Naive thymus-derived CD8-positive, alpha-beta T cell (primary cell): ENCODE data around the gene COMMD9. TPM values are rescaled to one million over a fixed set of nuclear protein-coding genes. Genes with fewer than 3 reads are reported as not detected.

Experiments used
- ATAC-seq, 2 donors: fragments of 150-1000 bp; cut with Tn5 transposase in 1 of 2; sonication (Bioruptor Pico), chemical (Tn5 transposase) in 1 of 2; 1 replicate in 1 of 2; 2 replicates in 1 of 2; pipeline ENCODE4 v1.10.0; 2021; ENCODE audit warnings: mild to moderate bottlenecking in 2 of 2, moderate library complexity in 2 of 2
- POLR2A ChIA-PET: fragments of 350-600 bp; sonication (Branson Sonifier 250); formaldehyde crosslinking; loops from one replicate; lab custom pipeline; 2021; ENCODE audit warnings: antibody characterized with exemption; lab: Charles Lee
- DNase-seq, 10 donors: peaks; one replicate each; pipeline versions ENCODE4 v3.0.0 to v3.0.0-alpha.2; 2020 to 2022
- H3K27ac Mint-ChIP-seq, 10 donors: one replicate each; pipeline ENCODE4 v1.8.0; 2020 to 2022; ENCODE audit warnings: mild to moderate bottlenecking in 10 of 10, mixed read lengths in 10 of 10, moderate library complexity in 4 of 10, inconsistent platforms in 1 of 10
- H3K27me3 Mint-ChIP-seq, 5 donors: one replicate each; pipeline ENCODE4 v1.8.0; 2021 to 2022; ENCODE audit warnings: mixed read lengths in 5 of 5
- H3K36me3 Mint-ChIP-seq, 3 donors: one replicate each; pipeline ENCODE4 v1.8.0; 2020 to 2022; ENCODE audit warnings: mixed read lengths in 3 of 3, mild to moderate bottlenecking in 2 of 3, inconsistent platforms in 1 of 3
- H3K4me1 Mint-ChIP-seq, 4 donors: one replicate each; pipeline ENCODE4 v1.8.0; 2021 to 2022; ENCODE audit warnings: mixed read lengths in 4 of 4
- H3K4me3 Mint-ChIP-seq, 10 donors: one replicate each; pipeline ENCODE4 v1.8.0; 2020 to 2022; ENCODE audit warnings: mild to moderate bottlenecking in 10 of 10, mixed read lengths in 10 of 10, moderate library complexity in 6 of 10, inconsistent platforms in 1 of 10
- H3K9me3 Mint-ChIP-seq, 9 donors: one replicate each; pipeline ENCODE4 v1.8.0; 2020 to 2022; ENCODE audit warnings: mixed read lengths in 9 of 9, mild to moderate bottlenecking in 3 of 9, inconsistent platforms in 1 of 9, moderate library complexity in 1 of 9
- polyA plus RNA-seq, 3 donors: library from polyadenylated mRNA; unstranded; fragments of 300-500 nt; fragmentation: Illumina TruSeq; gene quantifications; one replicate each; pipeline ENCODE4 v1.2.3, GENCODE V29; 2021
- total RNA-seq, 8 experiments: library from RNA in 2 of 8; stranded (reverse) in 2 of 8; gene quantifications; one replicate each; pipeline ENCODE4 v1.2.3 and lab custom pipeline; 2021 to 2026

The COMMD9 gene
- total and polyA plus RNA-seq, 5 experiments from 2014 or later: 46.6 to 94.0 (median 68.9) TPM

DNA sequence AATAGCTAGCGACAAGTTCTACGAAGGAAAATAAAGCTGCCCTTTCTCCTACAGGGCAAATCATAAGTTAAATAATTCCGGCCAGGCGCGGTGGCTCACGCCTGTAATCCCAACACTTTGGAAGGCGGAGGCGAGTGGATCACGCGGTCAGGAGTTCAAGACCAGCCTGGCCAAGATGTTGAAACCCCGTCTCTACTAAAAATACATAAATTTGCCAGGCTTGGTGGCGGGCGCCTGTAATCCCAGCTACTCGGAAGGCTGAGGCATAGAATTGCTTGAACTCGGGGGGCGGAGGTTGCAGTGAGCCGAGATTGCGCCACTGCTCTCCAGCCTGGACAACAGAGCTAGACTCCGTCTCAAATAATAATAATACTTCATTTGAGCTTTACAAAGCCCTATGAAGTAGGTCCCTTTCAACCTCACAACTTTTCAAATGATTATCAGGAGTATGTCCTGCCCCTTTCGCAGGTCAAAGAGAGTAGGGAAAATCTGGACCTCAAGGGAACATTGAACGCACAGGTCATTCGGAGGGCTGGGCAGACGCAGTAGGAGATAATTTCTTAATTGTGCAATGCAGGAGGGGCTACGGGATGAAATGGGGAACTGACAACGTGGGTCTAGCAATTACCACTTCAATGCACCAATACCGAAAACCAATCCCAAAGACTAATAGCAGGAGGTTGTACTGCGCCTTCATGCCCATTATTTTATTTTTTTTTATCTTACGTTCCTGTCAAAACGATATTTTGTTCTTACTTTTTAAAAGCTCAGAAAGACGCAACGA is 590 bp downstream of the COMMD9 start:
- ATAC-seq (no peak), DNase-seq (no peak)
- Mint-ChIP-seq H3K27ac (peak overlapping the region; percentile 88 to 96 (median 93)), H3K9me3 (no peaks in the 10 kb centered on the region), H3K4me3 (peak overlapping the region; percentile 86 to 97 (median 94)), H3K27me3 (no peaks in the 10 kb centered on the region), H3K4me1 (peaks cover 21 to 50% (median 44%) of the 10 kb centered on the region in 4 donors), H3K36me3 (peaks cover 0 to 3% (median 1%) of the 10 kb centered on the region in 3 donors)
- POLR2A ChIA-PET: interaction anchor here (1.0 kb wide), 1 partner anchor 626 kb away, joined by 4 read pairs; the partner anchor contains the start of gene TRIM44

- POLR2A ChIA-PET: no interaction called here
- Mint-ChIP-seq H3K36me3 (peaks cover 12 to 34% (median 20%) of the 10 kb centered on the region in 3 donors), H3K4me1 (peaks cover 15 to 46% (median 31%) of the 10 kb centered on the region in 4 donors), H3K27ac (no peak overlapping the region), H3K4me3 (no peak overlapping the region), H3K27me3 (no peaks in the 10 kb centered on the region), H3K9me3 (peaks cover 0 to 16% (median 10%) of the 10 kb centered on the region in 9 donors)
- no peak for ATAC-seq
- DNase-seq: no peak
Measured at GRCh38 chr11:36282926-36283325, 6.3 kb downstream of the COMMD9 start.

DNA sequence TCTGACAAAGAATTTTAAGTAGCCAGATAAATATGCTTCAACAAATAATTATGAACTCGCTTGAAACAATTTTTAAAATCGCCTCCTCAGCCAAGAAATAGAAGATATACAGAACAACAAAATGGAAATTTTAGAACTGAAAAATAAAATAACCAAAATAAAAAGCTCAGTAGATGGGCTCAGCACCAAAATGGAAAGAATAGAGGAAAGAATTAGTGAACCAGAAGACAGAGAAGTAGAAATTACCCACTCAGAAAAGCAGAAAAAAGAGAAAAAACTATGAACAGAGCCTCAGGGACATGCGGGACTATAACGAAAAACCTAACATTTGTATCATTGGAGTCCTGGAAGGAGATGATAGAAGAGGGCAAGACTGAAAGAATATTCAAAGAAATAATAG is 7.4 kb downstream of the COMMD9 start:
- Mint-ChIP-seq H3K36me3 (peaks cover 12 to 45% (median 22%) of the 10 kb centered on the region in 3 donors), H3K4me1 (peaks cover 13 to 40% (median 26%) of the 10 kb centered on the region in 4 donors), H3K27ac (no peak overlapping the region), H3K27me3 (no peaks in the 10 kb centered on the region), H3K4me3 (no peak overlapping the region), H3K9me3 (peaks cover 0 to 16% (median 10%) of the 10 kb centered on the region in 9 donors)
- no peak for DNase-seq
- ATAC-seq: no peak
- POLR2A ChIA-PET: no interaction called here

GRCh38 chr11:36280531-36280930 is 8.7 kb downstream of the COMMD9 start:
- DNase-seq: no peak
- POLR2A ChIA-PET: no interaction called here
- H3K27ac Mint-ChIP-seq: no peak overlapping the region
- peaks cover 7 to 38% (median 18%) of the 10 kb centered on the region in 4 donors for H3K4me1 Mint-ChIP-seq
- no peaks in the 10 kb centered on the region for H3K27me3 Mint-ChIP-seq
- no peak overlapping the region for H3K4me3 Mint-ChIP-seq
- peaks cover 0 to 16% (median 10%) of the 10 kb centered on the region in 9 donors for H3K9me3 Mint-ChIP-seq
- peaks cover 12 to 53% (median 23%) of the 10 kb centered on the region in 3 donors for H3K36me3 Mint-ChIP-seq
- no peak for ATAC-seq

DNA sequence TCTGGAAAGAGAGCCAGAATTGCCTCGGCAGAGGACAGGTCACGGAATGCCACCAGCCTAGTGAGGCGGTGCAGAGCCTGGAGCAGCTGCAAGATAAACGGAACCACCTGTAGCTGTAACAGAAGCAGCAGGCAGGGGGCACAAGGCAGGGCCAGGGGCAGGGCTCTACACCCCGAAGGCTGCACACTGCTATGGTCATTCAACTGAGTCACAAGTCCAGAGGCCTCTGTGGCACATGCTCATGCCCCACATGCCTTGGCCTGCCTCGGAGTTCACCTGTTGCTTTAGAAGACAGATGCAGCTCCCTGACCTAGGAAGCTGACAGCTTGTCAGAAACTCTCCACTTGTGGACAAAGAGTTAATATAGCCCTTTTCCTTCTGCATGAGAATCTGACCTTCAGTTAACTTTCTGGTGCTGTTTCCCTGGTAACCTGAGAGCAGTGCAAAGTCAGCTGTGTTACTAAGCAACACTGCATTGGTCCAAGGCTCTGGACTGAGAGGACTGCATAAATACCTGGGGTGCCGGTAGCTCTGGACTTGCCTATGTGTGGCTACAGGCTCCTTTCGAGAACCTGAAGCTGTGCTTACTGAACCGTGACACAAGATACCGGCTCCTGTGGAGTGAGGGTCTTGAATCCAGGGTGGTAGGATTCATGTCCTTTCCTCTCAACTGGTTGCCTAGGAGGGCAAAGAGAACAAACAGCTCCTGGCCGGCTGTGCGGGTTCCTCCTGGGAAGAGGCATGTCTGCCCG is 10.5 kb downstream of the COMMD9 start:
- no peak overlapping the region for H3K27ac Mint-ChIP-seq
- POLR2A ChIA-PET: no interaction called here
- H3K4me3 Mint-ChIP-seq: no peak overlapping the region
- H3K27me3 Mint-ChIP-seq: no peaks in the 10 kb centered on the region
- peaks cover 14 to 69% (median 37%) of the 10 kb centered on the region in 3 donors for H3K36me3 Mint-ChIP-seq
- peaks cover 2 to 21% (median 8%) of the 10 kb centered on the region in 4 donors for H3K4me1 Mint-ChIP-seq
- H3K9me3 Mint-ChIP-seq: peaks cover 0 to 17% (median 10%) of the 10 kb centered on the region in 9 donors
- ATAC-seq (no peak), DNase-seq (no peak)

DNA sequence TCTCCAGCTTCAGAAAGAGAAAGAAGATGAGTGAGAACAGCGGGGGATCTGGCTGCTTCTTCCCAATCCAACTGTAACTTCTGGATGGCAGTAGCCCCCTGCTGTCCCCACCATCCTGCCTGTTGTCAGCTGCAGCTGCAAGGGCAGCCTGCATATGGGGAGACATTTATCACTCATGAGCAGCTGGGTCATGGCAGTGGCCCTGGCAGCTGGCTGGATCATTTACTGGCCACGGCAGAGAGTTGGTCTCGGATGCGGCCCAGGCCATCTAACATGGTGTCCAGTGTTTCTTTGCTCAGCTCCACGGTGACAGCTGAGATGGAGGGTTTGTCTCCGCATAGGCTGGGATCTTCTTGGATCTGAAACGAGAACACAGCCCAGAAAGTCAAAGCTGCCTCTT is 14.8 kb downstream of the COMMD9 start:
- H3K4me1 Mint-ChIP-seq: peaks cover 0 to 2% (median 0%) of the 10 kb centered on the region in 4 donors
- peaks cover 18 to 89% (median 45%) of the 10 kb centered on the region in 3 donors for H3K36me3 Mint-ChIP-seq
- ATAC-seq (no peak), DNase-seq (no peak)
- no peaks in the 10 kb centered on the region for H3K27me3 Mint-ChIP-seq
- no peak overlapping the region for H3K27ac Mint-ChIP-seq
- POLR2A ChIA-PET: no interaction called here
- H3K9me3 Mint-ChIP-seq: peaks cover 0 to 14% (median 6%) of the 10 kb centered on the region in 9 donors
- no peak overlapping the region for H3K4me3 Mint-ChIP-seq

- DNase-seq: no peak
- no peak for ATAC-seq
- Mint-ChIP-seq H3K27me3 (no peaks in the 10 kb centered on the region), H3K27ac (no peak overlapping the region), H3K4me3 (no peak overlapping the region), H3K4me1 (no peaks in the 10 kb centered on the region), H3K36me3 (peaks cover 18 to 77% (median 45%) of the 10 kb centered on the region in 3 donors), H3K9me3 (peaks cover 0 to 14% (median 6%) of the 10 kb centered on the region in 9 donors)
- POLR2A ChIA-PET: interaction anchor here (0.6 kb wide), 1 partner anchor 15 kb away, joined by 3 read pairs; no protein-coding TSS in a partner anchor
Measured at GRCh38 chr11:36273110-36273509, 16.1 kb downstream of the COMMD9 start.

DNA sequence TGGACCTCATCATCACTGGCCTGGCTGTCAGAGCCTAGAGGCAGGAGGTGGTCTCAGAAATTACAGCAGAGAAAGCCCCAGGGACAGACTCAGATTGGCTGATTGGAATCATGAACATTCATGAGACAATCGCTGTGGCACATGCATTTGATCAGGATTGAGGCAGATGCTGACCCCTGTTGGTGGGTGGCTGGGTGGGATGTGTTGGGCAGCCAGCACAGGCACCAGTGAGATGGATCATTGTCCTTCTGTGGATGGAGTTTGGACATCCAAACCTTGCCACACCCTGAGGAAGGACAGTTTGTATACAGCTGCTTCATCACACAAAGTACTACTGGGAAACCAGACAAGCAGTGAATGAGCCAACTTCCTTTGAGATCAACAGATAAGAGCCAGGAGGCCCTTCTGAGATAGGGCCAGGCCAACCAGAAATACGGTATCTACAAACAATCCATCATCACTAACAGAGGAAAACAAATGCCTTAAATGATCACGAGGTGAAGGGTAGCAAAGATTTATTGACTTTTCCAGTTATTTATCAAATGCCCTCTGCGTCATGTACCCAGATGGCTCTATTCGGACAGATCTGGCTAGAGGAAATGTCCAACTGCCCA is 17.3 kb downstream of the COMMD9 start:
- Mint-ChIP-seq H3K36me3 (peaks cover 18 to 65% (median 43%) of the 10 kb centered on the region in 3 donors), H3K27ac (peak overlapping the region in 1 of 10 donors; percentile 87), H3K4me3 (no peak overlapping the region), H3K4me1 (no peaks in the 10 kb centered on the region), H3K27me3 (no peaks in the 10 kb centered on the region), H3K9me3 (peaks cover 0 to 14% (median 6%) of the 10 kb centered on the region in 9 donors)
- POLR2A ChIA-PET: no interaction called here
- DNase-seq (no peak), ATAC-seq (no peak)

DNA sequence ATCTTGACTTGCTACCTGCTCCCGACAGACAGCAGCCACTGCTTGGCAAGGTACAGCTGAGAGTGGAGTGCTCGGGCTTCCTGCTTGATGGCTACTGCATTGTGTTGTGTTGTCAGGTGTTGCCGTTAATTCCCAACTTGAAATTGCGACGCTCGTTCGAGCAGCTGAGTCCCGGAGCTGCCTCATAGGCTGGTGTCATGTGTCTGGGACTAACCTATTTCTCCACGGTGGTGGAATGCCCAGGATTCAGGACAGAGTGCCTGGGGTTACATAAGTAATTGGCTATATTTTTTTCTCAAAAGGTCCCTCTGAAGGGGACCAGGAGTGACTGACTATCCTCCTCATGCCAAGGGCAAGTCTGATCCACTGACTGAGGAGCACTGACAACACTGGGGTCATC is 18.5 kb downstream of the COMMD9 start:
- no peak for DNase-seq
- Mint-ChIP-seq H3K27me3 (no peaks in the 10 kb centered on the region), H3K27ac (no peak overlapping the region), H3K4me3 (no peak overlapping the region), H3K4me1 (no peaks in the 10 kb centered on the region), H3K9me3 (peaks cover 0 to 14% (median 6%) of the 10 kb centered on the region in 9 donors), H3K36me3 (peaks cover 18 to 55% (median 43%) of the 10 kb centered on the region in 3 donors)
- no peak for ATAC-seq
- POLR2A ChIA-PET: no interaction called here

DNA sequence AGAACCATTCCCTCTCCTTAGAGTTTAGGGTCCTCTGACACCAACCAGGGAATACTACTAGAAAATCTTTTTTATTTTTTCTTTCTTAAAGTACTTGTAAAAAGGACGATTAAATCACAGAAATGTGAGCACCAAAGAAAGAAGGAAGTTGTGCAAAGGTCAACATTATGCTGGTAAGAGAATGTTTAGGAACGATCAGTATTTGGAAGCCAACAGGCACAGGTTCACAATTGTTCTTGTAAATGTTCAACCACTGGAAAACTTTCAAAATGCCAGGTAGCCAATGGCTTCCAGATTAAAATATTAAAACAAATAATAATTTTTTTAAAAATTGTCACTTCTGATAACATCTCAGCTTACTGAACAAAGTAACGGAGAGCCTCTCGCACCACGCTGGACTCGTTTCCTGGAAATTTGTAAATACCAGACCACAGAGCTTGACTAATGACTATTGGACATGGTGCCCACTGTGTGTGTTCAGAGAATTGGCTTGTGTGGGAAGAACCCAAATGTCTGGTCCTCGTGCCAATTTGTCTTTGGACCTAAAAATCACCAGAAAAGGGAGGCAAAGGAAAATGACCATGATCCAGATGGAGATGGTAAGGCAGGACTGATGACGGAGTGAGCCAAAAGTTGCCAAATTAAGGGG is 20.8 kb downstream of the COMMD9 start:
- Mint-ChIP-seq H3K36me3 (peaks cover 13 to 34% (median 24%) of the 10 kb centered on the region in 3 donors), H3K4me3 (no peak overlapping the region), H3K9me3 (peaks cover 0 to 7% (median 5%) of the 10 kb centered on the region in 9 donors), H3K27ac (no peak overlapping the region), H3K4me1 (peaks cover 0 to 2% (median 0%) of the 10 kb centered on the region in 4 donors), H3K27me3 (peaks cover 0 to 10% (median 3%) of the 10 kb centered on the region in 5 donors)
- DNase-seq (no peak), ATAC-seq (no peak)
- POLR2A ChIA-PET: no interaction called here

DNA sequence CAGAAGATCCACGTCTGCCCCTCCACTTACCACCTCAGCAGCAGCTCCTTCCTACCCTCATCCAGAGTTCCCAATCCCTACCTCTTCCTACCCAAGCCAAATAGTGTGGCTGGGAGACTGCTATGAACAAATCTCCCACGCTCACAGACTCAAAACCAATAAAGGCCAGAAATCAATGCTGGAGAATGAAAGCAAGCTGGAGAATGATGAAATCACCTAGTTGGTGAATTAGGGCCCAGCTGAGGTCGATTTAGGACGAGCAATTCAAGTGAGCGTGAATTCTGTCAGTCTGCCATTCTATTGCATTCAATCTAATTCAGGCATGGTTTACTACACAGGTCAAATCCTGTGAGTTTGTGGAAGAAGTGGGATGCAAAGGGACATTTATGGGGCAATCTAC is 22.5 kb downstream of the COMMD9 start:
- H3K27ac Mint-ChIP-seq: peak overlapping the region in 1 of 10 donors; percentile 9
- ATAC-seq: no peak
- H3K36me3 Mint-ChIP-seq: peaks cover 2 to 17% (median 7%) of the 10 kb centered on the region in 3 donors
- H3K27me3 Mint-ChIP-seq: peaks cover 3 to 20% (median 8%) of the 10 kb centered on the region in 5 donors
- POLR2A ChIA-PET: no interaction called here
- peaks cover 0 to 2% (median 0%) of the 10 kb centered on the region in 4 donors for H3K4me1 Mint-ChIP-seq
- no peak for DNase-seq
- H3K9me3 Mint-ChIP-seq: no peaks in the 10 kb centered on the region
- H3K4me3 Mint-ChIP-seq: no peak overlapping the region
